Neural cell (in vitro differentiated cells): ENCODE data around the gene TK1. TPM values are rescaled to one million over a fixed set of nuclear protein-coding genes. Genes with fewer than 3 reads are reported as not detected.

Experiments
- H2AFZ ChIP-seq: fragments of 200-600, 300-800 bp; sonication (generic), shearing (Covaris generic); 2 replicates; pipeline ENCODE4 v1.6.0; 2014; ENCODE audit warnings: low read depth, mild to moderate bottlenecking, antibody characterized with exemption, low read length, moderate library complexity
- H3F3A ChIP-seq: fragments of 200-600 bp; shearing (Covaris generic); 2 replicates; pipeline ENCODE4 v1.6.1; 2016; ENCODE audit warnings: mild to moderate bottlenecking, moderate library complexity, mixed read lengths, antibody characterized with exemption, low read length; ENCODE audit not compliant: insufficient read depth, poor library complexity, severe bottlenecking
- H3K27ac ChIP-seq: fragments of 200-600, 300-800 bp; sonication (generic), shearing (Covaris generic); 2 replicates; pipeline ENCODE4 v1.5.1; 2014; ENCODE audit warnings: mild to moderate bottlenecking, low read length, moderate library complexity
- H3K27me3 ChIP-seq: fragments of 300-800, 200-600 bp; sonication (generic), shearing (Covaris generic); 2 replicates; pipeline ENCODE4 v1.6.0; 2014; ENCODE audit warnings: mild to moderate bottlenecking, low read depth, low read length, moderate library complexity; ENCODE audit not compliant: insufficient read depth
- H3K36me3 ChIP-seq: fragments of 300-800, 200-600 bp; sonication (generic), shearing (Covaris generic); 2 replicates; pipeline ENCODE4 v1.5.1; 2014; ENCODE audit warnings: mild to moderate bottlenecking, antibody characterized with exemption, low read length, moderate library complexity; ENCODE audit not compliant: insufficient read depth
- H3K4me2 ChIP-seq: fragments of 300-800, 200-600 bp; sonication (generic), shearing (Covaris generic); 2 replicates; pipeline ENCODE4 v1.6.0; 2014; ENCODE audit warnings: mild to moderate bottlenecking, low read length
- H3K4me3 ChIP-seq: fragments of 300-800, 200-600 bp; sonication (generic), shearing (Covaris generic); 2 replicates; pipeline ENCODE4 v1.5.1; 2014; ENCODE audit warnings: mild to moderate bottlenecking, low read length, moderate library complexity
- H3K79me2 ChIP-seq: fragments of 200-600 bp; shearing (Covaris generic); replicated peaks from 2 replicates; pipeline ENCODE4 v1.6.0; 2014; ENCODE audit warnings: mild to moderate bottlenecking, low read length, moderate library complexity; ENCODE audit not compliant: insufficient read depth
- H3K9ac ChIP-seq: fragments of 300-800, 200-600 bp; sonication (generic), shearing (Covaris generic); 2 replicates; pipeline ENCODE4 v1.6.1; 2016; ENCODE audit warnings: mild to moderate bottlenecking, low read length, mixed read lengths
- H3K9me2 ChIP-seq: fragments of 200-600 bp; shearing (Covaris generic); 2 replicates; pipeline ENCODE4 v1.6.1; 2016; ENCODE audit warnings: mild to moderate bottlenecking, low read length, mixed read lengths; ENCODE audit not compliant: insufficient read depth
- H3K9me3 ChIP-seq: fragments of 200-600, 300-800 bp; sonication (generic), shearing (Covaris generic); 2 replicates; pipeline ENCODE4 v1.6.1; 2016; ENCODE audit warnings: mild to moderate bottlenecking, mixed run types, low read length, moderate library complexity, mixed read lengths
- H4K20me1 ChIP-seq: fragments of 200-600 bp; shearing (Covaris generic); 2 replicates; pipeline ENCODE4 v1.6.1; 2016; ENCODE audit warnings: mild to moderate bottlenecking, mixed run types; ENCODE audit not compliant: insufficient read depth
- CTCF ChIP-seq: fragments of 450-650 bp; IDR thresholded peaks from 2 replicates; pipeline ENCODE4 v1.5.1; 2014; ENCODE audit warnings: antibody characterized with exemption, mild to moderate bottlenecking, moderate library complexity; ENCODE audit not compliant: poor library complexity, severe bottlenecking
- EP300 ChIP-seq: fragments of 450-650 bp; conservative IDR thresholded peaks from 2 replicates; pipeline ENCODE4 v1.6.1; 2014; ENCODE audit warnings: antibody characterized with exemption, mild to moderate bottlenecking, moderate library complexity; ENCODE audit not compliant: poor library complexity, severe bottlenecking
- EZH2 ChIP-seq: fragments of 200-600, 300-800 bp; shearing (Covaris generic), sonication (generic); IDR thresholded peaks from 2 replicates; pipeline ENCODE4 v1.6.1; 2014; ENCODE audit warnings: antibody characterized with exemption, low read length, borderline replicate concordance, mild to moderate bottlenecking; ENCODE audit not compliant: insufficient read depth, poor library complexity, severe bottlenecking
- MXI1 ChIP-seq: fragments of 450-650 bp; conservative IDR thresholded peaks from 2 replicates; pipeline ENCODE4 v1.6.1; 2014; ENCODE audit warnings: antibody characterized with exemption, mild to moderate bottlenecking; ENCODE audit not compliant: poor library complexity, severe bottlenecking
- POLR2AphosphoS5 ChIP-seq: IDR thresholded peaks from 2 replicates; pipeline ENCODE4 v1.6.1; 2012
- RAD21 ChIP-seq: fragments of 450-650 bp; conservative IDR thresholded peaks from 2 replicates; pipeline ENCODE4 v1.6.1; 2014; ENCODE audit warnings: antibody characterized with exemption, mild to moderate bottlenecking, moderate library complexity
- REST ChIP-seq: IDR thresholded peaks from 2 replicates; pipeline ENCODE4 v1.6.1; 2012; ENCODE audit warnings: borderline replicate concordance
- SMC3 ChIP-seq: fragments of 450-650 bp; conservative IDR thresholded peaks from 2 replicates; pipeline ENCODE4 v1.6.1; 2014; ENCODE audit warnings: antibody characterized with exemption, mild to moderate bottlenecking, moderate library complexity; ENCODE audit not compliant: poor library complexity
- TAF1 ChIP-seq: IDR thresholded peaks from 2 replicates; pipeline ENCODE4 v1.6.1; 2012; ENCODE audit warnings: low read depth
- polyA plus RNA-seq: library from polyadenylated mRNA; depleted of rRNA; stranded (reverse); fragments of >200 nt; gene quantifications from 2 replicates; pipeline ENCODE4 v1.2.3, GENCODE V29; 2014

The TK1 gene
- polyA plus RNA-seq, 1 donor from 2014 or later: 1.1 TPM

GRCh38 chr17:78132767-78133178 lies 54.1 kb downstream of the TK1 start:
- Histone ChIP-seq H3K27ac (no peak overlapping the region), H4K20me1 (no peaks in the 10 kb centered on the region), H3K36me3 (no peaks in the 10 kb centered on the region), H2AFZ (no peak overlapping the region), H3K79me2 (no peaks in the 10 kb centered on the region), H3K27me3 (peaks cover 50% of the 10 kb centered on the region), H3K9ac (no peak overlapping the region), H3K9me3 (no peaks in the 10 kb centered on the region), H3K9me2 (no peaks in the 10 kb centered on the region), H3K4me3 (no peak overlapping the region), H3F3A (no peaks in the 10 kb centered on the region), H3K4me2 (no peak overlapping the region)
- no peak for TF ChIP-seq MXI1
- TF ChIP-seq EP300: no peak
- TF ChIP-seq EZH2: no peak
- no peak for TF ChIP-seq RAD21

- peaks cover 54% of the 10 kb centered on the region for H3K27me3 ChIP-seq
- no peak overlapping the region for H3K4me3 ChIP-seq
- no peak overlapping the region for H2AFZ ChIP-seq
Observed at GRCh38 chr17:78132084-78132676, 54.7 kb downstream of the TK1 start.

More at GRCh38 chr17:78132084-78132676, 54.7 kb downstream of the TK1 start:
- H3K9me3 ChIP-seq: no peaks in the 10 kb centered on the region
- H3K79me2 ChIP-seq: no peaks in the 10 kb centered on the region
- no peaks in the 10 kb centered on the region for H3F3A ChIP-seq
- no peak overlapping the region for H3K9ac ChIP-seq
- H3K27ac ChIP-seq: no peak overlapping the region
- no peak overlapping the region for H3K4me2 ChIP-seq
- TF ChIP-seq CTCF (no peak), POLR2AphosphoS5 (no peak), SMC3 (no peak), RAD21 (no peak), MXI1 (no peak), TAF1 (no peak), REST (no peak), EZH2 (no peak)
- H4K20me1 ChIP-seq: no peaks in the 10 kb centered on the region
- H3K9me2 ChIP-seq: no peaks in the 10 kb centered on the region
- H3K36me3 ChIP-seq: no peaks in the 10 kb centered on the region
